ENCODE results near the gene CD164.
"Not testable (repeated sequence)": the region's sequence is repeated elsewhere in the genome, so short reads cannot be mapped to it uniquely, and the experiment has no call there.

Gene CD164

GRCh38 chr6:109374326-109374892 is 7.9 kb downstream of the CD164 start:
- no peak for DNase-seq (ENCODE audit: low read depth, low spot score)

DNA sequence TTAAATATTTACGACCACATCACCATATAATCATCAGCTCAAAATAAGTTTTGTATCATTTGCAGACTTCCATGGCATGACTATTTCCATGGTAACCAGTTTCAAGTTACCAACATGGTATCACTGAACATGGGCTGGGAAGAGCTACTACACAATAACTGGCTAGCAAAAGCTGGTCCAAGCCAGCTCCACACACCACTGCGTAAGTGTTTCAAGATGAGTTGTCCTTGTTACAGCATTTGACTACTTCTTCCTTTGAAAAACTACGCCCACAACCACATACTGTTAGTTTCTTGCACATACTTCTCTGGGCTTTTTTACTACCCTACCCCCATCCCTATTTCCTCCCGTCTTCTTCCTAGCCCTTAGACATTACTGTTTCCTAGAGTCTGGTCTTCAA is 8.5 kb downstream of the CD164 start:
- no peak for DNase-seq (ENCODE audit: low read depth, low spot score)

DNA sequence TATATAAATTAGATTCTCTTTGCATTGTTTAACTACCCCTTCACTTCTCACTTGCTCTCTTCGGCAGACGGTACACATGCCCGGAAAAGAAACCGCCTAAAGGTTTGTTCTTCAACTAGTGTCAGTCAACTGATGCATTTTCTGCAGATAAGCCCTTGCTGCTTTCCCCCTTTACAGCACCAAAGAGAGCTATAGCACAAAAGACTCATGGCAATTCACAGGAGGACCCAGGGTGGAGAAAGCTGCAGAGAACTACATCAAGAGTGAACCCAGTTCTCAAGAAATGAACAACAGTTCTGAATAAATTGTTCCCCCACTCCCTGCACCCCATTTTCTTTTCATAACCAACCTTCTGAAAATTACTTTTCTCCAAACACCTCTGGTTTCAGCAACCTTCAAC is 8.9 kb downstream of the CD164 start:
- DNase-seq (ENCODE audit: low read depth, low spot score), result no peak

DNA sequence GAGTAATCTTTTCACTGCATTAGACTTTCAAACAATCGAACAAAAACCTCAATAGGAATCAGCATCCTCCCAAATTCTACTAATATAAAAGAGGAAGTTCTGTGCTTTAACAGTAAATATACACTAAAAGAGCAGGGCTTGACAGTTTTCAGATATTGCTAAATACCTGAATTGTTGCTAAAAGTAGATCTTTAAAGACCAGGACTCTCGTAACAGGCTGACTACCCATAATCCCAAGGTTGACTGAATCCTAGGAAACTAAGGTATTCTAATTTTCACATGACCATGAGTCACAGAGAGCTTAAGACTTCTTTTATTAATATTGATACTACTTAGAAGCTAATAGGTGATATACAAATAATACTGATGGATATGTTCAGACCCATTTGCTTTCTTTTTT is 10.1 kb downstream of the CD164 start:
- no peak for DNase-seq (ENCODE audit: low read depth, low spot score)

- DNase-seq (ENCODE audit: low read depth, low spot score), result no peak
These were observed 11.5 kb downstream of the CD164 start for GRCh38 chr6:109370792-109371191.

GRCh38 chr6:109370336-109370735 is 11.9 kb downstream of the CD164 start:
- no peak for DNase-seq (ENCODE audit: low read depth, low spot score)

DNA sequence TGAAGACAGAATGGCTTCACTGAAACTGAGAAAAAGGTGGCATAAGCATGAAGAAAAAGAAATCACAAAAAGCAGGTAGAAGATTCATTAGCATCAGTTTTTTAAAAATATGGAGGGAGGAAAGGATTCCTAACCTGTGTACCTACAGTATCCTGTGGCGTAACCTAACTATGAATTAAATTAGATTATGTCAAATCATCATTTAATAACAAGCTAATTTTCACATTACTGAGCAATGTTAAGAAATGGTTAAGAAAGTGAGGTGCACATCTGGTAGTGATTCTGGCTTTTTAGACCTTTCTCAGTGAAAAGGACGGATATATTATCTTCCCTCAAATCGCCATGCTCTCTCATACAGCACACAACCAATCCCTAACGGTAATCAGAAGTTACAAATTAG is 12.5 kb downstream of the CD164 start:
- DNase-seq (ENCODE audit: low read depth, low spot score), result no peak

DNA sequence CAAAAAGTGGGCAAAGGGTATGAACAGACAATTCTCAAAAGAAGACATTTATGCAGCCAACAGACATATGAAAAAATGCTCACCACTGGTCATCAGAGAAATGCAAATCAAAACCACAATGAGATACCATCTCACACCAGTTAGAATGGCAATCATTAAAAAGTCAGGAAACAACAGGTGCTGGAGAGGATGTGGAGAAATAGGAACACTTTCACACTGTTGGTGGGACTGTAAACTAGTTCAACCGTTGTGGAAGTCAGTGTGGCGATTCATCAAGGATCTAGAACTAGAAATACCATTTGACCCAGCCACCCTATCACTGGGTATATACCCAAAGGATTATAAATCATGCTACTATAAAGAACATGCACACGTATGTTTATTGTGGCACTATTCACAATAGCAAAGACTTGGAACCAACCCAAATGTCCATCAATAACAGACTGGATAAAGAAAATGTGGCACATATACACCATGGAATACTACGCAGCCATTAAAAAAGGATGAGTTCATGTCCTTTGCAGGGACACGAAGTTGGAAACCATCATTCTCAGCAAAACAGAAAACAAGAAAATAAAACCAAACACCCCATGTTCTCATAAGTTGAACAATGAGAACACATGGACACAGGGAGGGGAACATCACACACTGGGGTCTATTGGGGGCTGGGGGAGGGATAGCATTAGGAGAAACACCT is 17.7 kb downstream of the CD164 start:
- DNase-seq (ENCODE audit: low read depth, low spot score), result not testable (repeated sequence)

GRCh38 chr6:109363753-109364152 is 18.5 kb downstream of the CD164 start:
- DNase-seq (ENCODE audit: low read depth, low spot score), result no peak

DNA sequence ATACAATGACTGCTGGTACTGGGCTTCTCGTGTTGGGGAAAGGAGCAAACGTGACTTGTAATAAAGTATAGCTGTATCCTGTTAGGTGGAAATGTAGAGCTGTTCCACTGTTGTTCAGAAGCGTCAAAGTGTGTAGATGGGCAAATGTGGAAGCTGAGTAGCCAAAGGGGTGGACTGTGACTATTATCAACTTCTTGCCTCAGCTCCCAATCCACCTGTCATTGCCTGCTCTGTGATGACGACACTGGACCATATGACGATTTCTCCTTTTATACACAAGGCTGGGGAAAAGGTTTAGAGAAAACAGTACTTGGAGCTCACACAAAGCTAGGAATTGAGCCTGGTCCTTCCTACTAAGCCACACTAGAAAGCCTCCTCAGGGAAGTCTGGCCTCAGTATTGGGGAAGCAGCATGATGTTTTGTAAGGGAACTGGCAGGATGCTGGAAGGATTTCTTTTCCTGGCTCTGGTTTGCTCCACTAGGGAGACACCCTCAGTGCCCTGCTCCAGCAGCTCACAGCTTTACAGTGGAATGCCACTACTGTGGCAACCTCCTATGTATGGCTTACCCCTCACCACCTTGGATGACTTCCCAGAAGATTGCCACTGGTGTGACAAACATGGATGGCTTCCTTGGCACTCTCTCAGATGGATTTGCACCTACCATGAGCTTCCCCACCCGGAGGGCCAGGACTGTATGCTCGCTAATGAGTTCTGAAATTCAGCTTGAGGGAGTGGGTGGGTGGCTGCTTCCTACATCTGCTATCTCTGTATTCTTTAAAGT is 20.0 kb downstream of the CD164 start:
- no peak for DNase-seq (ENCODE audit: low read depth, low spot score)

GRCh38 chr6:109360791-109361190 is 21.5 kb downstream of the CD164 start:
- DNase-seq (ENCODE audit: low read depth, low spot score), result no peak

- DNase-seq (ENCODE audit: low read depth, low spot score), result no peak
These were observed 22.0 kb downstream of the CD164 start for GRCh38 chr6:109360281-109360680.

GRCh38 chr6:109359248-109359647 is 23.0 kb downstream of the CD164 start:
- DNase-seq (ENCODE audit: low read depth, low spot score), result no peak

DNA sequence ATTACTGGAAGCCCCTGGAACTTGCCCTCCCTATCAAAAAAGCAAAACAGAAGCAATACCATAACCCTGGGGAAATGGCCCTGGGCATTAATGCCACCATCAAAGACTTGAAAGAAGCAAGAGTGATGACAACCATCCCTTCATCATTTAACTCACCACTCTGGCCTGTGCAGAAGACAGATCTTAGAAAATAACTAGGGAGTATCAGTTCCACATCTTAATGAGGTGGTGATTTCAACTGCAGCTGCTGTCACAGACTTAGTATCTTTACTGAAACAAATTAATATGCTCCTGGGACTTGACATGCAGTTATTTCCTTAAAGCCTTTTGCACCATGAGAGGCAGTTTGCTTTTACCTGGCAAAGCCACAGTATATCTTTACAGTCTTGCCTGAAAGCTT is 24.1 kb downstream of the CD164 start:
- no peak for DNase-seq (ENCODE audit: low read depth, low spot score)

GRCh38 chr6:109356237-109356636 is 26.0 kb downstream of the CD164 start:
- DNase-seq (ENCODE audit: low read depth, low spot score), result no peak

- DNase-seq (ENCODE audit: low read depth, low spot score), result no peak
These were observed 30.8 kb downstream of the CD164 start for GRCh38 chr6:109351231-109352130.

DNA sequence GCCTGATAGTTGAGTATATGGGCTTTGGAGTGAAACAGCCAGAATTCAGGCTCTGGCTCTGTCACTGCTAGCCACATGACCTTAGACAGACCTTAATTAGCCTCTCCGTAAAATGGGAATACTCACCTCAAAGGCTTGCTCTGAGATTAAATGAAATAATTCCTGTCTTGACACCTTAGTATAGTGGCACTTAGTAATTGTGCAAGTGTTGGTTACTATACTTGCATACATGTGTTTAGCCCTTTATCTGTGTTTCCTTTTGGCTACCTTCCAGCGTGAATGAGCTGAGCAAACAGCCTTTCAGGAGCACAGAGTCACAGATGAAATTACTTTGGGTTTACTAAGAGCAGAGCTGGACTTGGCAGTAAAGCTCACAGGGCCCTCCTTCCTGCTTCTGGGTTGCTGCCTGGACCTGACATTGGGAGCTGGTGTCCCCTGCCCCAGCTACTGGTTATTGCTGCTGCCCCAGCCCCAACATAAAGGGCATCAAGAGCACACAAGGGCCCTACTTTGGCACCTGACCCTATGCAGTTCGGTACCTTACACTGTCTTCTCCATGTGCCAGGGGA is 32.8 kb downstream of the CD164 start:
- no peak for DNase-seq (ENCODE audit: low read depth, low spot score)

DNA sequence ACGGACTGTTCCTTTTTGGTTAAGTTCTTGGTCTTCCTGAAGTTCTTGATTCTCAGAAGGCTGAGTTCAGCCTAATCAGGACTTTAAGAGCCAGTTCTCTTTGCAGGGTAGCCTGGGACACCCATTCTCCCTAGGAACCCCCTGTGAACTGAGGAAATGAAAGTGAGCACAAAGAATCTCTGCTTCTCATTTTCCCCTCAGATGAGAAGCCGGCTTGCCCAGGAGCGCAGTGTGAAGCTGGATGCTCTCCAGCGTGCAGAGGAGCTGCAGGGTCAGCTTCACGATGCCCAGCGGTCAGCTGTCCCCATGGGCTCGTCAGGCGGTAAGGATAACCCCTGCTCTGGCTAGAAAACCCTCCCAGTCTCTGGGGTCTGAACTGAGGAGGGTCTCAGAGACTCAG is 34.0 kb downstream of the CD164 start:
- no peak for DNase-seq (ENCODE audit: low read depth, low spot score)

DNA sequence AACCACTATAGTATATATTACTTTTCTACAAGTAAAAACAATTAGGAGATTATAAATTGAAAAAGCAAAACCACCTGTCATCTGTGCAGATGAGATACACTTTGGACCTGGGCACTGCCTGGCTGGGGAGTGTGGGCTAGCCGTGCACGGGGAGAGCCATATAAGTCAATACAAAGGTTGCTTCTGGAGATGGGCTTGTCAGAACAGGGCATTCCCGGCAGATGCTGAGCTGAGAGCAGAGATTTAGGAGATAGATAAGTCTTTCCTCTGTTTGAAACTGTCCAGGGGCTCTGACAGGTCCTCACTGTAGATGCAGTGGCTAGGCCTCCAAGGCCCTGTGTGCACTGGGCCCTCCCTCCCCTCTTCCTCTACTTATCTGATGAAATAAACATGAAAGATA is 34.5 kb downstream of the CD164 start:
- no peak for DNase-seq (ENCODE audit: low read depth, low spot score)

DNA sequence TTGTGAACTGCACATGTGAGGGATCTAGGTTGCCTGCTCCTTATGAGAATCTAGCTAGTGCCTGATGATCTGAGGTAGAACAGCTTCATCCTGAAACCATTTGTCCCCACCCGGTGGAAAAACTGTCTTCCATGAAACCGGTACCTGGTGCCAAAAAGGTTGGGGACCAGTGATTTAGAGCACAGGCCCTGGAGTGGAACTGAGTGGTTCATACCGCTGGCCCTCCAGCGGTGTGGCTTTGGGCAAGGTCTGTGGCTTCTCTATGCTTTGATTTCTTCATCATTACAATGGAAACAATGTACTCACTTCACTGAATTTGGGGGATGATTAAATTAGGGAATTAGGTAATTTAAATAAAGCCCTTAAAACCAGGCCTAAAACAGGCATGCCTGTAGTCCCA is 36.3 kb downstream of the CD164 start:
- DNase-seq (ENCODE audit: low read depth, low spot score), result no peak

- no peak for DNase-seq (ENCODE audit: low read depth, low spot score)
These were observed 38.0 kb downstream of the CD164 start for GRCh38 chr6:109344226-109344625.

- DNase-seq (ENCODE audit: low read depth, low spot score), result no peak
These were observed 38.7 kb downstream of the CD164 start for GRCh38 chr6:109343518-109343917.
